BJ (cell line): Measurements from ENCODE around the gene CLASP1. TPM values are rescaled to one million over a fixed set of nuclear protein-coding genes. Genes with fewer than 3 reads are reported as not detected.
A peak's percentile ranks its signal among the peaks of the same experiment; 100 is the strongest.
"Not testable (repeated sequence)": the region's sequence is repeated elsewhere in the genome, so short reads cannot be mapped to it uniquely, and the experiment has no call there.

Source experiments
- CTCF ChIA-PET: fragments of 350-600 bp; formaldehyde crosslinking; extraction: SDS; loops from one replicate; lab custom pipeline; 2021; ENCODE audit warnings: antibody characterized with exemption, inconsistent platforms; lab: Yijun Ruan, JAX
- POLR2A ChIA-PET: fragments of 300-600 bp; sonication (Branson Sonifier 250); formaldehyde crosslinking; extraction: SDS; loops from one replicate; lab custom pipeline; 2021; ENCODE audit warnings: antibody characterized with exemption; lab: Charles Lee
- DNase-seq: peaks from one replicate; pipeline ENCODE4 v3.0.0-alpha.2; 2011; ENCODE audit warnings: low read depth
- H3K27me3 ChIP-seq: 2 replicates; pipeline ENCODE4 v1.6.0; 2011; ENCODE audit warnings: low read length; ENCODE audit not compliant: control insufficient read depth, insufficient read depth
- H3K36me3 ChIP-seq: 2 replicates; pipeline ENCODE4 v1.5.1; 2011; ENCODE audit warnings: low read length; ENCODE audit not compliant: control insufficient read depth, insufficient read depth
- H3K4me3 ChIP-seq: 2 replicates; pipeline ENCODE4 v1.5.1; 2011; ENCODE audit warnings: low read depth, mild to moderate bottlenecking, control low read depth, low read length
- CTCF ChIP-seq: IDR thresholded peaks from 2 replicates; pipeline ENCODE4 v1.5.1; 2011; ENCODE audit warnings: low read depth, mild to moderate bottlenecking, control low read depth, inconsistent platforms, low read length, moderate library complexity; ENCODE audit not compliant: insufficient read depth
- polyA plus RNA-seq: library from polyadenylated mRNA; depleted of rRNA; stranded (reverse); fragments of >200 nt; gene quantifications from 2 replicates; pipeline ENCODE4 v1.2.3, GENCODE V29; 2011

Gene CLASP1
- polyA plus RNA-seq, 1 experiment: 7.1 TPM

- no peak for DNase-seq
- CTCF ChIA-PET: no interaction called here
- Histone ChIP-seq H3K27me3 (peaks cover 2% of the 10 kb centered on the region; the same call in 1 of the 2 replicates), H3K36me3 (no peaks in the 10 kb centered on the region), H3K4me3 (no peak overlapping the region)
- POLR2A ChIA-PET: no interaction called here
- no peak for TF ChIP-seq CTCF
These were observed 344.3 kb downstream of the CLASP1 start for GRCh38 chr2:121304941-121305340.

DNA sequence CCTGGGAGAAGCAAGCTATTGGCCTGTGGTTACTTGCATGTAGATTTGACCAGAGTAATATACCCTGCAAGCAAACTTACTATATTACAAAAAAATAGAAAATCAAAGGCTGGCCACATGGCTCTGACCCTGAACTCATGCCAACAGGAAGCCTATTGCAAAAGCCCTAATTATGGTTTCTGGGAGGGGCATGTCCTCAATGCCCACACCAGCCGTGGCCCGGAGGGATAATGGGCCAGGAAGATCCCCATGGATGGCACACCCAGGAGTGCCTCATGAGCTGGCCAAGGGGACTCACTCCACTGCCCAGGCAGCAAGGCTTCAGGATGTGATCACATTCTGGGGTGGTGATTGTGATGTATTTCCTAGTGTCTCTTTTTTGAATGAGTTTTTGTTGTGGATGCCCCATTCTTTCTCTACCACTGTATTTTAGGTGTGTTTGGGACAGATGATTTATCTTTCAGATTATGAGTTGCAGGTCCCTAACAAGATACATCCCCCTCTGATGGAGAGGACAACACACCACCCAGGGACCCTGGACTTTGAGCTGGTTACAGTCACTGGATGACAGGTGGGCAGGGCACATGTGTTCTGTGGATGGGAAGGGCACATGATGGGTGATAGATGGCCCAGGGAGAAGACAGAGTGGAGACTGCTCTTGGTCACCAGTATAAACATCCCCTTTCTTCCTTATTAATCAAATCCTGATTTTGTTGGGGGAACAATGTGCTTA, 345.6 kb downstream of the CLASP1 start:
- ChIA-PET POLR2A (interaction anchor here (0.6 kb wide), 1 partner anchor 16 kb away, joined by 3 read pairs; no protein-coding TSS in a partner anchor), CTCF (no interaction called here)
- no peak for TF ChIP-seq CTCF
- H3K36me3 ChIP-seq: no peaks in the 10 kb centered on the region
- DNase-seq: no peak
- no peak overlapping the region for H3K4me3 ChIP-seq
- H3K27me3 ChIP-seq: peaks cover 2% of the 10 kb centered on the region; the same call in 1 of the 2 replicates

GRCh38 chr2:121301190-121301589, 348.1 kb downstream of the CLASP1 start:
- H3K36me3 ChIP-seq, POLR2A ChIA-PET, H3K4me3 ChIP-seq, DNase-seq, H3K27me3 ChIP-seq: not testable (repeated sequence)
- CTCF ChIA-PET: interaction anchor here (0.6 to 1.0 kb wide), 3 partner anchors 12 to 34 kb away, joined by 3 to 4 read pairs (median 4); no protein-coding TSS in a partner anchor

- DNase-seq: no peak
- Histone ChIP-seq H3K36me3 (no peaks in the 10 kb centered on the region), H3K4me3 (no peak overlapping the region), H3K27me3 (peaks cover 1% of the 10 kb centered on the region)
- CTCF ChIA-PET: interaction anchor here (0.7 to 1.5 kb wide), 3 partner anchors 8 to 27 kb away, joined by 4 read pairs; no protein-coding TSS in a partner anchor
- no peak for TF ChIP-seq CTCF
- POLR2A ChIA-PET: no interaction called here
These were observed 350.8 kb downstream of the CLASP1 start for GRCh38 chr2:121298476-121298875.

DNA sequence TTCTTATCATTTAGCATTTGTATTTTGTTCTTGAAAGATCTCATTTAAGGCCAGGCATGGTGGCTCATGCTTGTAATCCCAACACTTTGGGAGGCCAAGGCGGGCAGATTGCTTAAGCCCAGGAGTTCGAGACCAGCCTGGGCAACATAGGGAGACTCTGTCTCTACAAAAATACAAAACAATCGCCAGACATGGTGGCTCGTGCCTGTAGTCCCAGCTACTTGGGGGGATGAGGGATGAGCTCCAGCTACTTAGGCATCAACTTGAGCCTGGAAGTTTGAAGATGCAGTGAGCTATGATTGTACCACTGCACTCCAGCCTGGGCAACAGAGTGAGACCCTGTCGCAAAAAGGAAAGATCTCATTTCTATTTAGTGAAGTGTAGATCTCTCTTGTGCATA, 351.4 kb downstream of the CLASP1 start:
- POLR2A ChIA-PET, H3K36me3 ChIP-seq, DNase-seq, H3K27me3 ChIP-seq, H3K4me3 ChIP-seq: not testable (repeated sequence)
- CTCF ChIA-PET: interaction anchor here (0.7 to 1.5 kb wide), 6 partner anchors 8 to 38 kb away, joined by 3 to 4 read pairs (median 4); no protein-coding TSS in a partner anchor

DNA sequence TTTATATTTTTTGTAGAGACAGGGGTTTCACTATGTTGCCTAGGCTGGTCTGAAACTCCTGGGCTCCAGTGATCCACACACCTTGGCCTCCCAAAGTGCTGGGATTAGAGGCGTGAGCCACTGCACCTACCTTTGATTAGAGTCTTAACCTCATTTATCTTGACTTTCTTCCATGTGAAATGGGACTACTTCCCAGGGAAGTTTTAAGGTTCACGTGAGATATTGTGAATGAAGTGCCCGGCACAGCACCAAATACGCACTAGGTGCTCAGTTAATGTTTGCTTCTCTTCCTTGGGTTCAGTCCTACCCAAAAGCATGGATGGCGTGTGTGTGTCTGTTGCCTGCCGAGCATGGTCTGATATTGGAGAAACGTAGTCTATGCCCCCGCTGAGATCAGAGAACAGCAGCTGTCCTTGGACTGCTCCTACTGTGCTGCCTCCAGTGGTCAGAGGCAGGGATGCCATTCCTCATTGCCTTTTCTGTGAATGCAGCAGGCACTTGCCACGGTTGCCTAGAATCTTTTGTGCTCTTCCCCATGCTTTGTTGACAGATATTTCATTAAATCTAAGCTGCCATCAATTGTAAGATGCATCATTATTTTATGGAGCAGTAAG, 351.9 kb downstream of the CLASP1 start:
- Histone ChIP-seq H3K27me3 (peaks cover 1% of the 10 kb centered on the region), H3K4me3 (no peak overlapping the region), H3K36me3 (no peaks in the 10 kb centered on the region)
- TF ChIP-seq CTCF: peak; percentile 76
- ChIA-PET CTCF (interaction anchor here (1.0 to 1.5 kb wide), 8 partner anchors 9 to 39 kb away, joined by 3 to 4 read pairs (median 3); no protein-coding TSS in a partner anchor), POLR2A (no interaction called here)
- no peak for DNase-seq
